Skeletal muscle satellite cell (primary cell): Measurements from ENCODE around the gene PIGR.
"Not testable (repeated sequence)": the region's sequence is repeated elsewhere in the genome, so short reads cannot be mapped to it uniquely, and the experiment has no call there.

Source experiments
- H3K27me3 ChIP-seq: 2 replicates; pipeline ENCODE4 v1.7.0; 2013; ENCODE audit warnings: low read length; ENCODE audit not compliant: control insufficient read depth, insufficient read depth
- H3K36me3 ChIP-seq: 2 replicates; pipeline ENCODE4 v1.7.0; 2013; ENCODE audit warnings: mild to moderate bottlenecking, control low read depth, low read length; ENCODE audit not compliant: insufficient read depth
- H3K4me1 ChIP-seq: 2 replicates; pipeline ENCODE4 v1.7.0; 2013; ENCODE audit warnings: low read length; ENCODE audit not compliant: control insufficient read depth, insufficient read depth
- H3K4me2 ChIP-seq: 2 replicates; pipeline ENCODE4 v1.7.0; 2013; ENCODE audit warnings: mild to moderate bottlenecking, low read length
- H3K4me3 ChIP-seq: 2 replicates; pipeline ENCODE4 v1.7.0; 2013; ENCODE audit warnings: low read length
- H3K9ac ChIP-seq: 2 replicates; pipeline ENCODE4 v1.7.0; 2013; ENCODE audit warnings: mild to moderate bottlenecking, low read depth, low read length, moderate library complexity
- H3K9me3 ChIP-seq: replicated peaks from 2 replicates; pipeline ENCODE4 v1.7.0; 2013; ENCODE audit warnings: mild to moderate bottlenecking, control low read depth, low read length

The PIGR gene

GRCh38 chr1:206930210-206930798 is 16.0 kb downstream of the PIGR start:
- Histone ChIP-seq H3K4me2 (no peak overlapping the region), H3K9ac (no peak overlapping the region), H3K36me3 (no peaks in the 10 kb centered on the region), H3K27me3 (peaks cover 6% of the 10 kb centered on the region), H3K4me3 (no peak overlapping the region), H3K9me3 (no peaks in the 10 kb centered on the region), H3K4me1 (no peaks in the 10 kb centered on the region)

DNA sequence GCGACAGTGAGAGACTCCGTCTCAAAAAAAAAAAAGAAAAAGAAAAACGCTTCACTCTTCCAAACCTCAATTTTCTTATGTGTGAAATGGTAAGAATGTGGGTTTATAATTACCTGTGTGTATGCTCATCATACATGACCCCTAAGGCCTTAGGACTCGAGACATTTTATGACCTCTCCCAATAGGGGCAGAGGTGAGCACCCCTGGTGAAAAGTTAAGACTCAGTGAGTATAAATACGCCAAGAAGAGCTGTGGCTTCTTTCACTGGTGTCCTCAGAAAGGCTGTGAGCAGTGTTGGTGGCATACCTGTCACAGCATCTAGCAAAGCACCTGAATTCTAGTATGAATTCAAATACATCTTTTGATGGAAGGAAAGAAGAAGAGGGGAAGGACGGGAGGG is 16.7 kb downstream of the PIGR start:
- Histone ChIP-seq H3K27me3 (peaks cover 6% of the 10 kb centered on the region), H3K4me2 (no peak overlapping the region), H3K9me3 (no peaks in the 10 kb centered on the region), H3K9ac (no peak overlapping the region), H3K4me3 (no peak overlapping the region), H3K36me3 (no peaks in the 10 kb centered on the region), H3K4me1 (no peaks in the 10 kb centered on the region)

DNA sequence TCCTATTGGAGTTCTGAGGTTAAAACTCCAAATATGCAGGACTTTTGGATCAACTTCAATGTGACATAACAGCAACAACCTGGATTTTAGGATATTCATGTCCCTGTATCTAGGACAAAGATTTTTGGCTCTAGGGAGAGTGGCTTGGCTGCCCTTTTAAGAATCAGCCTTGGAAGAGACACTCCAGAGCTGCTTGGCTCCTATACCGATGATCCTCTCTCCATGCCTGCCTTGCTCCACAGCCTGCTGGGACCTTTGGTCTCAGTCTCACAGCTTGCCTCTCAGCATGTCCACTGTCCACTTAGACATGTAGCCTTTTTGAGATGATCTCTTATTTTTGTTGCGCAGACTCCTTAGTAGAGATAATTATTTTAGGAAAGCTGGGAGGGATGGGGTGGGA is 20.0 kb downstream of the PIGR start:
- peaks cover 7% of the 10 kb centered on the region for H3K4me1 ChIP-seq
- H3K4me3 ChIP-seq: no peak overlapping the region

GRCh38 chr1:206925106-206925736 is 21.0 kb downstream of the PIGR start:
- Histone ChIP-seq H3K27me3 (no peaks in the 10 kb centered on the region), H3K4me3 (no peak overlapping the region), H3K36me3 (no peaks in the 10 kb centered on the region), H3K9ac (no peak overlapping the region), H3K4me1 (peaks cover 7% of the 10 kb centered on the region), H3K4me2 (no peak overlapping the region), H3K9me3 (no peaks in the 10 kb centered on the region)

More for the DNA sequence above, 20.0 kb downstream of the PIGR start:
- no peak overlapping the region for H3K4me2 ChIP-seq
- no peaks in the 10 kb centered on the region for H3K9me3 ChIP-seq
- no peaks in the 10 kb centered on the region for H3K27me3 ChIP-seq
- no peak overlapping the region for H3K9ac ChIP-seq
- no peaks in the 10 kb centered on the region for H3K36me3 ChIP-seq

- Histone ChIP-seq H3K4me3 (no peak overlapping the region), H3K4me2 (no peak overlapping the region), H3K27me3 (no peaks in the 10 kb centered on the region), H3K9ac (no peak overlapping the region), H3K9me3 (no peaks in the 10 kb centered on the region), H3K4me1 (peaks cover 7% of the 10 kb centered on the region), H3K36me3 (no peaks in the 10 kb centered on the region)
Observed at GRCh38 chr1:206924592-206925105, 21.6 kb downstream of the PIGR start.

DNA sequence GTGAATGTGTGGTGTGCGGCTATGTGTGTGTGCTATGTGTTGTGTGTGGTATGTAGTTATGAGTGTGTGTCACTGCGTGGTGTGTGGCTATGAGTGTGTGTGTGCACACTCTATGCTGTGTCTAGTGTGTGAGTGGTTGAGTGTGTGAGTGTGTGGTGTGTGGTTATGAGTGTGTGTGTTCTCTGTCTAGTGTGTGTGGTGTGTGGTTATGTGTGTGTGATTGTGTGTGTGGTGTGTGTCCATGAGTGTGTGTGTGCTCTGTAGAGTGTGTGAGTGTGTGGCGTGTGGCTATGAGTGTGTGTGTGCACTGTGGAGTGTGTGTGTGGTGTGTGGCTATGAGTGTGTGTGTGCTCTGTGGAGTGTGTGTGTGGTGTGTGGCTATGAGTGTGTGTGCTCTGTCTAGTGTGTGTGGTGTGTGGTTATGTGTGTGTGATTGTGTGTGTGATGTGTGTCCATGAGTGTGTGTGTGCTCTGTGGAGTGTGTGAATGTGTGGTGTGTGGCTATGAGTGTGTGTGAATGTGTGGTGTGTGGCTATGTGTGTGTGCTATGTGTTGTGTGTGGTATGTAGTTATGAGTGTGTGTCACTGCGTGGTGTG is 22.2 kb downstream of the PIGR start:
- not testable (repeated sequence) for H3K4me1 ChIP-seq, H3K4me3 ChIP-seq, H3K27me3 ChIP-seq, H3K9ac ChIP-seq, H3K4me2 ChIP-seq, H3K36me3 ChIP-seq, H3K9me3 ChIP-seq

- no peaks in the 10 kb centered on the region for H3K27me3 ChIP-seq
- H3K9me3 ChIP-seq: no peaks in the 10 kb centered on the region
- no peaks in the 10 kb centered on the region for H3K36me3 ChIP-seq
- no peak overlapping the region for H3K4me3 ChIP-seq
- H3K4me2 ChIP-seq: no peak overlapping the region
- peaks cover 7% of the 10 kb centered on the region for H3K4me1 ChIP-seq
- no peak overlapping the region for H3K9ac ChIP-seq
Observed at GRCh38 chr1:206923009-206923960, 23.0 kb downstream of the PIGR start.

DNA sequence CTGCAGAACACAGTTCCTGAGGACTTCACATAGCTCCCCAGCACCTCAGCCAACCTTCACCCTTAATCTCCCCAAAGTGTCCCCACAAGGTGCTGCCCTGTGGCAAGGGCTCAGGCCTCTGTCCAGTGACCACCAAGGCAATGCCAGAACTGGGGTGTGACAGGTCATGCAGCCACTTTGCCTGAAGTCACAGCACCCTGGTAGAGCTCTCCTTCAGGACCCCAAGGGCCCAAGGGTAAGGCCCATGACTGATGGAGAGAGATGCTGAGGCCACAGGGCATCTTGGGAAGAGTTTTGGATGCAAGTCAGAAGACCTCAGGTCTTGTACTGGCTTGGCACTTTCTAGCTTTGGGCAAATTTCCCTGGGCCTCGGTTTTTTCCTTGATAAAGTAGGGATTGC is 23.7 kb downstream of the PIGR start:
- peaks cover 7% of the 10 kb centered on the region for H3K4me1 ChIP-seq

DNA sequence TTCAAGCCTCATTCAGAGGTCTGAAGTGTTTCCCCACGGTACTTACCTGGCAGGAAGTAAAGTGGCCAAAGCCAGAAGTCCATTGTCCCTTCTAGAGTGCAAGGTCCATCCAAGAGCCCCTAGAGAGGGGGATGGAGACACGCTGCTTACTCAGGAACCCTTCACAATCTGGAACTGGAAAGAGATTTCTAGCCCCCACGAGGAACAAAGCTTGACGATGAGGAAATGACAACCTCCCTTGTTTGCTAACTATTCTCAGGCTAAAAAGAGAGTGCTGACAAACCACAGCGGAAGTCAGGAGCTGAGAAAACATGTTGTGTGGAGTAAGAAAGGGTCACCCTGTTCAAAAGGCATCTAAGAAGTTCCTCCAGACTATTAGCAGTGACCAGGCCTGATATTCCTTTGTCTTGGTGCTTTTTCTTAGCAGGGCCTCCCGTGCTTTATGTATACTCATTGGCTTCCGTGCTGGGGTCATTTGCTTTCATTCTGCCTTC is 24.4 kb downstream of the PIGR start, which contains the start of gene FCMR:
Gene FCMR (minus strand): TSS at position 170 of the 494 bp plus-strand sequence. CDS start 87 bp downstream, at position 83.
- H3K9ac ChIP-seq: no peak within 1 kb of the TSS

More for the DNA sequence above, 23.7 kb downstream of the PIGR start:
- Histone ChIP-seq H3K4me3 (no peak overlapping the region), H3K9ac (no peak overlapping the region), H3K4me2 (no peak overlapping the region), H3K9me3 (no peaks in the 10 kb centered on the region), H3K36me3 (no peaks in the 10 kb centered on the region), H3K27me3 (no peaks in the 10 kb centered on the region)

GRCh38 chr1:206918076-206918475 is 28.2 kb downstream of the PIGR start:
- Histone ChIP-seq H3K4me3 (no peak overlapping the region), H3K9me3 (no peaks in the 10 kb centered on the region), H3K4me1 (peaks cover 1% of the 10 kb centered on the region), H3K4me2 (no peak overlapping the region), H3K9ac (no peak overlapping the region), H3K36me3 (no peaks in the 10 kb centered on the region), H3K27me3 (peaks cover 31% of the 10 kb centered on the region)

More for the DNA sequence above, 24.4 kb downstream of the PIGR start, which contains the start of gene FCMR:
- Histone ChIP-seq H3K4me1 (peaks cover 7% of the 10 kb centered on the region), H3K4me2 (no peak within 1 kb of the TSS), H3K36me3 (no peaks in the 10 kb centered on the region), H3K9me3 (no peaks in the 10 kb centered on the region), H3K27me3 (peaks cover 3% of the 10 kb centered on the region), H3K4me3 (no peak within 1 kb of the TSS)
